ENCODE data around the gene SRF. TPM values are rescaled to one million over a fixed set of nuclear protein-coding genes. Genes with fewer than 3 reads are reported as not detected.

The SRF gene
- total and polyA plus RNA-seq, 2 of the 4 experiments (the other 2 are of a cell fraction): 20.6 to 56.3 TPM

DNA sequence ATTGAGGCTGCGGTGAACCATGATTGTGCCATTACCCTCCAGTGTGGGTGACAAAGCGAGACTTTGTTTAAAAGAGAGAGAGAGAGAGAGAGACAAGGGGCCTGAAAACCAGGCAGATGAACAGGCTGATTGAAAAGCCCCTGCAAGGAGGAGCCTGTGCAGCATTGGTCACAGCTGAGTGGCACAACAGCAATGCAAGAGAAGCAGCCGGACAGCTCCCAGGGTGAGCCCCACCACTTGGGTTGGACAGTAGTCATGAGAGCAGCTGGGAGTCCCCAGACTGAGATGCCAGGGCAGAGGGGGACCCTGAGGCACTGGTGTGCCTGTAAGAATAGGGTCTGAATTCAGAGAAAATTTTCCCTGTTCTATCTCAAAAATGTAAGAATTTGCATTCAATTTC is 48.0 kb downstream of the SRF start:
- Histone ChIP-seq H3K36me3 (ENCODE audit: control insufficient read depth, insufficient read depth, low read length) (peaks cover 49% of the 10 kb centered on the region), H3K27me3 (ENCODE audit: control insufficient read depth, insufficient read depth, low read length) (no peaks in the 10 kb centered on the region), H3K9me1 (ENCODE audit: insufficient read depth, low read length) (no peaks in the 10 kb centered on the region; the same call in 1 of the 2 replicates), H3K9ac (ENCODE audit: low read depth, low read length) (no peak overlapping the region), H3K4me2 (ENCODE audit: low read depth, low read length) (no peak overlapping the region), H3K9me3 (ENCODE audit: control insufficient read depth, insufficient read depth, low read length) (no peaks in the 10 kb centered on the region), H2BK5ac (ENCODE audit: low read depth, low read length, poor library complexity, severe bottlenecking) (no peak overlapping the region), H2BK15ac (ENCODE audit: low read depth, low read length) (no peak overlapping the region), H3K18ac (ENCODE audit: low read depth, low read length) (no peak overlapping the region), H3K4ac (ENCODE audit: low read depth, low read length) (no peak overlapping the region), H4K91ac (ENCODE audit: insufficient read depth, low read depth, low read length) (no peak overlapping the region), H2AFZ (replicated peaks; ENCODE audit: low read length, poor library complexity) (no peak overlapping the region), H2AK9ac (replicated peaks; ENCODE audit: low read depth, low read length, poor library complexity) (no peak overlapping the region), H3K79me1 (ENCODE audit: low read depth in 1 of 2, low read length in 2 of 2) (no peaks in the 10 kb centered on the region), H3K4me3 (ENCODE audit: insufficient read depth, low read depth, low read length) (no peak overlapping the region), H4K8ac (ENCODE audit: low read depth in 2 of 2, low read length in 2 of 2) (no peak overlapping the region), H3K14ac (replicated peaks; ENCODE audit: low read depth, low read length) (no peak overlapping the region), H2AK5ac (ENCODE audit: low read depth, low read length) (no peak overlapping the region), H2BK20ac (ENCODE audit: low read depth, low read length) (no peak overlapping the region), H2BK120ac (ENCODE audit: low read depth, low read length) (no peak overlapping the region), H3K27ac (ENCODE audit: insufficient read depth, low read length) (no peak overlapping the region), H3K23ac (ENCODE audit: low read depth, low read length) (no peak overlapping the region), H3K4me1 (ENCODE audit: control insufficient read depth, insufficient read depth, low read length) (no peaks in the 10 kb centered on the region), H4K20me1 (ENCODE audit: insufficient read depth, low read length) (no peaks in the 10 kb centered on the region), H3K56ac (ENCODE audit: extremely low read depth, insufficient read depth, low read length) (no peak overlapping the region), H4K5ac (ENCODE audit: low read depth, low read length) (no peak overlapping the region)
- intact Hi-C loops (cut with micrococcal nuclease) (no loop called here), dilution Hi-C loops (cut with HindIII; ENCODE audit: low sequenced_read_pairs, unreplicated experiment) (no loop called here), in situ Hi-C loops (cut with MboI; ENCODE audit: low sequenced_read_pairs) (no loop called here)
- no peak for ATAC-seq (ENCODE audit: low read depth)
- TF ChIP-seq POLR2A (IDR thresholded peaks at IDR 0.05; ENCODE audit: low read depth, low read length): no peak
- TF ChIP-seq, protein P1, sequence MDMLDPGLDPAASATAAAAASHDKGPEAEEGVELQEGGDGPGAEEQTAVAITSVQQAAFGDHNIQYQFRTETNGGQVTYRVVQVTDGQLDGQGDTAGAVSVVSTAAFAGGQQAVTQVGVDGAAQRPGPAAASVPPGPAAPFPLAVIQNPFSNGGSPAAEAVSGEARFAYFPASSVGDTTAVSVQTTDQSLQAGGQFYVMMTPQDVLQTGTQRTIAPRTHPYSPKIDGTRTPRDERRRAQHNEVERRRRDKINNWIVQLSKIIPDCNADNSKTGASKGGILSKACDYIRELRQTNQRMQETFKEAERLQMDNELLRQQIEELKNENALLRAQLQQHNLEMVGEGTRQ (IDR thresholded peaks at IDR 0.05; ENCODE audit: low read depth, low read length): no peak
- DNase-seq: no peak
- no TSS peak for BruUV-seq (replicated peaks)
- 94% methylated on average over 3 of the region's 3 CpGs; no CpG with 5 or more reads in 1 of the 2 experiments for WGBS, 2 experiments (ENCODE audit: extremely low coverage in 2 of 2, insufficient read length in 1 of 2)
- POLR2A ChIA-PET (ENCODE audit: unreplicated experiment): no interaction called here
- CTCF ChIA-PET: interaction anchor here (0.9 kb wide), 1 partner anchor 10 kb away, joined by 4 read pairs; the partner anchor contains the start of gene DNPH1

Data from IMR-90 (cell line).